Dermis blood vessel endothelial cell (primary cell): ENCODE data around the gene SIPA1. TPM values are rescaled to one million over a fixed set of nuclear protein-coding genes. Genes with fewer than 3 reads are reported as not detected.

Experiments
- total RNA-seq: library from RNA; depleted of rRNA; stranded (reverse); fragments of >200 nt; gene quantifications from 2 replicates; pipeline ENCODE4 v1.2.3, GENCODE V29; 2014

Gene SIPA1
- total RNA-seq, 1 donor from 2014 or later, result 72.2 TPM

Other genes with a start within 250 kb of the SIPA1 start
- 50.4 and 189 TPM in 2 replicates for gene NEAT1, start 215.3 kb upstream of the SIPA1 start, total RNA-seq
- gene MALAT1, start 139.1 kb upstream of the SIPA1 start, total RNA-seq, result 2,930 and 8,332 TPM in 2 replicates
- 67.4 and 71.3 TPM in 2 replicates for gene SCYL1, start 113.0 kb upstream of the SIPA1 start, total RNA-seq
- gene LTBP3, start 79.7 kb upstream of the SIPA1 start, total RNA-seq, result 31.1 and 48.2 TPM in 2 replicates
- gene ZNRD2, start 67.6 kb upstream of the SIPA1 start, total RNA-seq, result 38.7 and 47.5 TPM in 2 replicates
- 23.3 and 24.8 TPM in 2 replicates for gene FAM89B, start 65.6 kb upstream of the SIPA1 start, total RNA-seq
- gene EHBP1L1, start 62.0 kb upstream of the SIPA1 start, total RNA-seq, result 15.7 and 15.9 TPM in 2 replicates
- gene KCNK7, start 42.3 kb upstream of the SIPA1 start, total RNA-seq, result 0.14 and 0.17 TPM in 2 replicates
- 118 and 171 TPM in 2 replicates for gene MAP3K11, start 23.9 kb upstream of the SIPA1 start, total RNA-seq
- gene PCNX3, start 22.3 kb upstream of the SIPA1 start, total RNA-seq, result 18.0 and 34.8 TPM in 2 replicates
- gene RELA, start 24.8 kb downstream of the SIPA1 start, total RNA-seq, result 17.3 and 17.7 TPM in 2 replicates
- gene KAT5, start 74.2 kb downstream of the SIPA1 start, total RNA-seq, result 35.7 and 38.5 TPM in 2 replicates
- gene RNASEH2C, start 82.7 kb downstream of the SIPA1 start, total RNA-seq, result 30.6 and 96.1 TPM in 2 replicates
- 11.6 and 13.8 TPM in 2 replicates for gene AP5B1, start 142.9 kb downstream of the SIPA1 start, total RNA-seq
- gene OVOL1, start 149.0 kb downstream of the SIPA1 start, total RNA-seq, result not detected in 2 replicates
- gene SNX32, start 195.9 kb downstream of the SIPA1 start, total RNA-seq, result 0.17 and 0.33 TPM in 2 replicates
- 1,118 and 1,698 TPM in 2 replicates for gene CFL1, start 220.1 kb downstream of the SIPA1 start, total RNA-seq
- 48.2 and 49.7 TPM in 2 replicates for gene MUS81, start 222.3 kb downstream of the SIPA1 start, total RNA-seq
- 16.8 and 22.1 TPM in 2 replicates for gene EFEMP2, start 234.7 kb downstream of the SIPA1 start, total RNA-seq
- not detected in 2 replicates for gene CTSW, start 241.7 kb downstream of the SIPA1 start, total RNA-seq